A673 (cell line): ENCODE results near the gene SDHB. TPM values are rescaled to one million over a fixed set of nuclear protein-coding genes. Genes with fewer than 3 reads are reported as not detected.

Experiments
- BruUV-seq: library from RNA; stranded (reverse); fragments of 400-500 nt; replicated peaks from 2 replicates; lab custom pipeline; 2021; lab: Mats Ljungman, UMichigan
- CTCF ChIA-PET: fragments of 300-600 bp; sonication (Branson Sonifier 250); formaldehyde crosslinking; loops from one replicate; lab custom pipeline; 2022; ENCODE audit warnings: antibody characterized with exemption; lab: Charles Lee
- POLR2A ChIA-PET: fragments of 300-600 bp; sonication (Branson Sonifier 250); formaldehyde crosslinking; loops from one replicate; lab custom pipeline; 2022; ENCODE audit warnings: antibody characterized with exemption; ENCODE audit not compliant: low non-redundant PET; lab: Charles Lee
- DNase-seq: peaks from one replicate; pipeline ENCODE4 v3.0.0-alpha.2; 2015; ENCODE audit warnings: low spot score
- H3K27ac ChIP-seq: fragments of 200-600 bp; sonication (generic); 2 replicates; pipeline ENCODE4 v1.5.1; 2016; ENCODE audit warnings: mixed run types, low read depth, mild to moderate bottlenecking, mixed read lengths, antibody characterized with exemption, low read length; ENCODE audit not compliant: poor library complexity, severe bottlenecking
- H3K27me3 ChIP-seq: fragments of 200-600 bp; sonication (generic); replicated peaks from 2 replicates; pipeline ENCODE4 v1.6.1; 2017; ENCODE audit warnings: mixed run types, low read depth, mild to moderate bottlenecking, mixed read lengths, antibody characterized with exemption, low read length; ENCODE audit not compliant: insufficient read depth, poor library complexity
- H3K36me3 ChIP-seq: fragments of 200-600 bp; sonication (generic); 2 replicates; pipeline ENCODE4 v1.6.1; 2016; ENCODE audit warnings: mixed run types, mild to moderate bottlenecking, mixed read lengths, antibody characterized with exemption, low read length; ENCODE audit not compliant: insufficient read depth, poor library complexity, severe bottlenecking
- H3K4me1 ChIP-seq: fragments of 200-600 bp; sonication (generic); 2 replicates; pipeline ENCODE4 v1.6.1; 2017; ENCODE audit warnings: mixed run types, mild to moderate bottlenecking, mixed read lengths, antibody characterized with exemption, low read length; ENCODE audit not compliant: insufficient read depth, poor library complexity, severe bottlenecking
- H3K4me3 ChIP-seq: fragments of 200-600 bp; sonication (generic); 2 replicates; pipeline ENCODE4 v1.5.1; 2016; ENCODE audit warnings: low read depth, mixed run types, mild to moderate bottlenecking, mixed read lengths, low read length; ENCODE audit not compliant: poor library complexity, severe bottlenecking
- H3K9me3 ChIP-seq: fragments of 200-600 bp; sonication (generic); 2 replicates; pipeline ENCODE4 v1.6.1; 2016; ENCODE audit warnings: mixed run types, low read depth, mild to moderate bottlenecking, mixed read lengths, antibody characterized with exemption, low read length; ENCODE audit not compliant: poor library complexity, severe bottlenecking
- CTCF ChIP-seq: fragments of 300-800, 200-600 bp; sonication (generic); conservative IDR thresholded peaks from 2 replicates; pipeline ENCODE4 v1.5.1; 2017; ENCODE audit warnings: low read depth, mild to moderate bottlenecking, antibody characterized with exemption, low read length, moderate library complexity, mixed read lengths
- EZH2 ChIP-seq: fragments of 200-600 bp; sonication (generic); IDR thresholded peaks from 2 replicates; pipeline ENCODE4 v1.6.1; 2017; ENCODE audit warnings: borderline replicate concordance, low read depth, mild to moderate bottlenecking, mixed read lengths, antibody characterized with exemption, low read length; ENCODE audit not compliant: poor library complexity, severe bottlenecking
- intact Hi-C: fragments of 100-400 bp; cut with micrococcal nuclease; formaldehyde crosslinking; loops from one replicate; pipeline ENCODE4 v1.10.0; 2022; ENCODE audit not compliant: unreplicated experiment
- total RNA-seq: library from RNA; stranded (reverse); gene quantifications from 2 replicates; pipeline ENCODE4 v1.2.3, GENCODE V29; 2021

Gene SDHB
- total RNA-seq, 1 experiment from 2014 or later: 208 TPM

GRCh38 chr1:16999863-17000262 lies 54.0 kb downstream of the SDHB start:
- no peak overlapping the region for H3K4me3 ChIP-seq
- POLR2A ChIA-PET: no interaction called here
- peaks cover 8% of the 10 kb centered on the region for H3K36me3 ChIP-seq
- H3K27me3 ChIP-seq: no peaks in the 10 kb centered on the region
- H3K4me1 ChIP-seq: no peaks in the 10 kb centered on the region
- H3K9me3 ChIP-seq: no peaks in the 10 kb centered on the region
- intact Hi-C loops: no loop called here
- CTCF ChIA-PET: interaction anchor here (0.8 kb wide), 1 partner anchor 14 kb away, joined by 5 read pairs; no protein-coding TSS in a partner anchor
- no peak for DNase-seq
- H3K27ac ChIP-seq: no peak overlapping the region
- no TSS peak for BruUV-seq
- no peak for TF ChIP-seq EZH2

- BruUV-seq: no TSS peak
- DNase-seq: no peak
- no peak for TF ChIP-seq CTCF
- TF ChIP-seq EZH2: no peak
- Histone ChIP-seq H3K4me3 (no peak overlapping the region), H3K36me3 (peaks cover 4% of the 10 kb centered on the region), H3K27ac (no peak overlapping the region), H3K9me3 (no peaks in the 10 kb centered on the region), H3K27me3 (no peaks in the 10 kb centered on the region), H3K4me1 (no peaks in the 10 kb centered on the region)
- CTCF ChIA-PET: no interaction called here
- intact Hi-C loops: no loop called here
- POLR2A ChIA-PET: no interaction called here
Measured at GRCh38 chr1:16998589-16998988, 55.2 kb downstream of the SDHB start.

GRCh38 chr1:16996845-16997244 lies 57.0 kb downstream of the SDHB start:
- TF ChIP-seq EZH2: no peak
- TF ChIP-seq CTCF: no peak
- POLR2A ChIA-PET: interaction anchor here (0.6 kb wide), 1 partner anchor 25 kb away, joined by 8 read pairs; no protein-coding TSS in a partner anchor
- CTCF ChIA-PET: no interaction called here
- H3K27ac ChIP-seq: no peak overlapping the region
- no TSS peak for BruUV-seq
- peaks cover 2% of the 10 kb centered on the region for H3K36me3 ChIP-seq
- no peaks in the 10 kb centered on the region for H3K27me3 ChIP-seq
- intact Hi-C loops: no loop called here
- no peaks in the 10 kb centered on the region for H3K4me1 ChIP-seq
- no peak overlapping the region for H3K4me3 ChIP-seq
- H3K9me3 ChIP-seq: no peaks in the 10 kb centered on the region
- DNase-seq: no peak

GRCh38 chr1:16993521-16994038 lies 60.3 kb downstream of the SDHB start:
- Histone ChIP-seq H3K27ac (no peak overlapping the region), H3K9me3 (no peaks in the 10 kb centered on the region), H3K27me3 (no peaks in the 10 kb centered on the region), H3K36me3 (no peaks in the 10 kb centered on the region), H3K4me1 (no peaks in the 10 kb centered on the region), H3K4me3 (no peak overlapping the region)
- intact Hi-C loops: no loop called here
- POLR2A ChIA-PET: no interaction called here
- no TSS peak for BruUV-seq
- CTCF ChIA-PET: no interaction called here
- TF ChIP-seq EZH2: no peak
- no peak for TF ChIP-seq CTCF
- DNase-seq: no peak
